Sigmoid colon (tissue), 3 donors: Measurements from ENCODE around the gene LCLAT1.

Experiments used
- POLR2A ChIP-seq, 2 donors: fragments of 450-650 bp; IDR thresholded peaks; one replicate each; pipeline ENCODE4 v1.6.1; 2016; ENCODE audit warnings: antibody characterized with exemption in 2 of 2, mild to moderate bottlenecking in 2 of 2, moderate library complexity in 2 of 2
- TF ChIP-seq, protein P1 (sequence below), 4 experiments: fragments of 450-650 bp in 3 of 4; fragments of 200-600 bp in 1 of 4; IDR thresholded peaks; one replicate each; pipeline ENCODE4 v1.5.1; 2016 to 2019; ENCODE audit warnings: antibody characterized with exemption in 4 of 4, mild to moderate bottlenecking in 3 of 4, moderate library complexity in 2 of 4

DNA sequence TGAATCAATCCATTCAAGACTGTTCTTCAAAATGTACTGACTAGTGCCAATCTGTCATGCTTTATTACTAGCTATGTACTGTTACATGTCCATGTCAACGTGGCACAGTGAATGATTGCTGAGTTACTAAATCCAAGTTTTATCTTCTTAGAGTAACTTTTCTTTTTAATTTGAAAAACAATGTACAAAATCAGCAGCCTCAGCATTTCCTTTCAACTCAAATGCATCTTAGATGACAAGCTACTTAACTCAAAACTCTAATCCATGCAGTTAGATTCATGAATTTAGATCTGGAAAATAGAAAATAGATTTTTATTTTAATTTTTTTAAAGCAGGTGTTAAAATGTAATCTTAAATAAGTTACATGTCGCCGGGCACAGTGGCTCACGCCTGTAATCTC, 186.0 kb downstream of the LCLAT1 start:
- TF ChIP-seq, protein P1, sequence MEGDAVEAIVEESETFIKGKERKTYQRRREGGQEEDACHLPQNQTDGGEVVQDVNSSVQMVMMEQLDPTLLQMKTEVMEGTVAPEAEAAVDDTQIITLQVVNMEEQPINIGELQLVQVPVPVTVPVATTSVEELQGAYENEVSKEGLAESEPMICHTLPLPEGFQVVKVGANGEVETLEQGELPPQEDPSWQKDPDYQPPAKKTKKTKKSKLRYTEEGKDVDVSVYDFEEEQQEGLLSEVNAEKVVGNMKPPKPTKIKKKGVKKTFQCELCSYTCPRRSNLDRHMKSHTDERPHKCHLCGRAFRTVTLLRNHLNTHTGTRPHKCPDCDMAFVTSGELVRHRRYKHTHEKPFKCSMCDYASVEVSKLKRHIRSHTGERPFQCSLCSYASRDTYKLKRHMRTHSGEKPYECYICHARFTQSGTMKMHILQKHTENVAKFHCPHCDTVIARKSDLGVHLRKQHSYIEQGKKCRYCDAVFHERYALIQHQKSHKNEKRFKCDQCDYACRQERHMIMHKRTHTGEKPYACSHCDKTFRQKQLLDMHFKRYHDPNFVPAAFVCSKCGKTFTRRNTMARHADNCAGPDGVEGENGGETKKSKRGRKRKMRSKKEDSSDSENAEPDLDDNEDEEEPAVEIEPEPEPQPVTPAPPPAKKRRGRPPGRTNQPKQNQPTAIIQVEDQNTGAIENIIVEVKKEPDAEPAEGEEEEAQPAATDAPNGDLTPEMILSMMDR (IDR thresholded peaks at IDR 0.05) = no peak
- no peak for TF ChIP-seq POLR2A (IDR thresholded peaks at IDR 0.05)
